ENCODE results near the gene ARRB1. TPM values are rescaled to one million over a fixed set of nuclear protein-coding genes. Genes with fewer than 3 reads are reported as not detected.
"Not testable (repeated sequence)": the region's sequence is repeated elsewhere in the genome, so short reads cannot be mapped to it uniquely, and the experiment has no call there.

The ARRB1 gene
- total RNA-seq, 1 donor from 2014 or later, result 38.0 TPM

- Mint-ChIP-seq H3K27ac (ENCODE audit: unreplicated experiment) (no peak overlapping the region), H3K36me3 (ENCODE audit: unreplicated experiment) (peaks cover 5% of the 10 kb centered on the region), H3K4me1 (ENCODE audit: low read depth, unreplicated experiment) (peaks cover 25% of the 10 kb centered on the region), H3K4me3 (ENCODE audit: unreplicated experiment) (no peak overlapping the region), H3K27me3 (ENCODE audit: unreplicated experiment) (peaks cover 8% of the 10 kb centered on the region), H3K9me3 (ENCODE audit: unreplicated experiment) (peaks cover 2% of the 10 kb centered on the region)
- DNase-seq, result no peak
- TF ChIP-seq CTCF (IDR thresholded peaks at IDR 0.05; ENCODE audit: partially characterized antibody, unreplicated experiment), result no peak
These were observed 17.0 kb downstream of the ARRB1 start for GRCh38 chr11:75334402-75334891.

GRCh38 chr11:75333807-75334140, 17.7 kb downstream of the ARRB1 start:
- Mint-ChIP-seq H3K27ac (ENCODE audit: unreplicated experiment) (no peak overlapping the region), H3K36me3 (ENCODE audit: unreplicated experiment) (peaks cover 5% of the 10 kb centered on the region), H3K9me3 (ENCODE audit: unreplicated experiment) (peaks cover 2% of the 10 kb centered on the region), H3K27me3 (ENCODE audit: unreplicated experiment) (peaks cover 8% of the 10 kb centered on the region), H3K4me1 (ENCODE audit: low read depth, unreplicated experiment) (peaks cover 18% of the 10 kb centered on the region), H3K4me3 (ENCODE audit: unreplicated experiment) (no peak overlapping the region)
- no peak for TF ChIP-seq CTCF (IDR thresholded peaks at IDR 0.05; ENCODE audit: partially characterized antibody, unreplicated experiment)
- no peak for DNase-seq

- Mint-ChIP-seq H3K9me3 (ENCODE audit: unreplicated experiment) (peaks cover 4% of the 10 kb centered on the region), H3K4me1 (ENCODE audit: low read depth, unreplicated experiment) (peaks cover 16% of the 10 kb centered on the region), H3K27me3 (ENCODE audit: unreplicated experiment) (peaks cover 8% of the 10 kb centered on the region), H3K4me3 (ENCODE audit: unreplicated experiment) (no peak overlapping the region), H3K27ac (ENCODE audit: unreplicated experiment) (no peak overlapping the region), H3K36me3 (ENCODE audit: unreplicated experiment) (peaks cover 5% of the 10 kb centered on the region)
- TF ChIP-seq CTCF (IDR thresholded peaks at IDR 0.05; ENCODE audit: partially characterized antibody, unreplicated experiment), result no peak
- DNase-seq, result no peak
These were observed 18.2 kb downstream of the ARRB1 start for GRCh38 chr11:75333022-75333806.

GRCh38 chr11:75331761-75332160, 19.7 kb downstream of the ARRB1 start:
- H3K36me3 Mint-ChIP-seq (ENCODE audit: unreplicated experiment); DNase-seq; H3K27ac Mint-ChIP-seq (ENCODE audit: unreplicated experiment); H3K9me3 Mint-ChIP-seq (ENCODE audit: unreplicated experiment); H3K27me3 Mint-ChIP-seq (ENCODE audit: unreplicated experiment); H3K4me3 Mint-ChIP-seq (ENCODE audit: unreplicated experiment): not testable (repeated sequence)
- peaks cover 12% of the 10 kb centered on the region for H3K4me1 Mint-ChIP-seq (ENCODE audit: low read depth, unreplicated experiment)

GRCh38 chr11:75331304-75331703, 20.2 kb downstream of the ARRB1 start:
- H3K36me3 Mint-ChIP-seq (ENCODE audit: unreplicated experiment); H3K4me3 Mint-ChIP-seq (ENCODE audit: unreplicated experiment); H3K27ac Mint-ChIP-seq (ENCODE audit: unreplicated experiment); DNase-seq; H3K27me3 Mint-ChIP-seq (ENCODE audit: unreplicated experiment); H3K9me3 Mint-ChIP-seq (ENCODE audit: unreplicated experiment): not testable (repeated sequence)
- H3K4me1 Mint-ChIP-seq (ENCODE audit: low read depth, unreplicated experiment), result peaks cover 12% of the 10 kb centered on the region

- not testable (repeated sequence) for DNase-seq; H3K4me3 Mint-ChIP-seq (ENCODE audit: unreplicated experiment); H3K27me3 Mint-ChIP-seq (ENCODE audit: unreplicated experiment); H3K9me3 Mint-ChIP-seq (ENCODE audit: unreplicated experiment); H3K27ac Mint-ChIP-seq (ENCODE audit: unreplicated experiment); H3K36me3 Mint-ChIP-seq (ENCODE audit: unreplicated experiment)
- H3K4me1 Mint-ChIP-seq (ENCODE audit: low read depth, unreplicated experiment), result peaks cover 16% of the 10 kb centered on the region
These were observed 20.6 kb downstream of the ARRB1 start for GRCh38 chr11:75330886-75331285.

All from glutamatergic neuron (in vitro differentiated cells).